ENCODE measurements around the gene ADIPOR1. TPM values are rescaled to one million over a fixed set of nuclear protein-coding genes. Genes with fewer than 3 reads are reported as not detected.
A peak's percentile ranks its signal among the peaks of the same experiment; 100 is the strongest.

Gene ADIPOR1
- total RNA-seq, 4 donors from 2014 or later: 38.7 to 53.8 (median 47.9) TPM

DNA sequence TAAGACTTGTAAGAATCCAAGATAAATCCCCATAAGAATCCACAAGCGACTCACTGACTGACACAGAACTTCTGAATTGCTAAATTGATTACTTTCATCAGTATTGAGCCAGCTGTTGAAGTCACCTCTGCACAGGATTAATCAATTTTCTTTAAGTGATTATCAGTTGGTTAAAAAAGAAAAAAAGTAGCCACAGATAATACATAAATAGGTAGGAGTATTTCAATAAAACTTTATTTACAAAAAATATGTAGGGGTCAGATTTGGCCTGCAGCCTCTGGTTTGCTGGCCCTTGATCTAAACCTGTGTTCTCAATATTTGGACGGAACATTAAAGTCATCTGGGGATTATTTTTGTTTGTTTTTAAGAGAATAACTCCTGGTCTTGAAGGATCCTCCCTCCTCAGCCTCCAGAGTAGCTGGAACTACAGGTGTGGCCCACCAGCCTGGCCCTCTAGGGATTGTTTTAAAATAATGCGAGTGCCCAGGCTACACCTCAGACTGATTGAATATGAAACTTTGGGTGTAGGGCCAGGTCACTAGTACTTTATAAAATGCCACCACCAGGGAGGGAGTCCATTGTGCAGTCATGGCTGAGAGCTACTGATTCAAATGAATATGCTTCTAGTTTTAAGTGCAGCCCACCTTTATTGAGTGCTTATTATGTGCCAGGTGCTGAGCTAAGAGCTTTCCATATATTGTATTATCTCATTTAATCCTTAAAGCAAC lies 42.3 kb upstream of the ADIPOR1 start:
- Histone ChIP-seq H3K4me1 (no peaks in the 10 kb centered on the region), H3K4me3 (no peak overlapping the region), H3K27ac (no peak overlapping the region), H3K27me3 (no peaks in the 10 kb centered on the region), H3K36me3 (no peaks in the 10 kb centered on the region), H3K9me3 (no peaks in the 10 kb centered on the region)
- intact Hi-C loops (cut with DNase I; ENCODE audit: low total_unique reads): no loop called here
- DNase-seq: no peak
- TF ChIP-seq POLR2A (IDR thresholded peaks at IDR 0.05): no peak
- TF ChIP-seq CTCF (IDR thresholded peaks at IDR 0.05): no peak

DNA sequence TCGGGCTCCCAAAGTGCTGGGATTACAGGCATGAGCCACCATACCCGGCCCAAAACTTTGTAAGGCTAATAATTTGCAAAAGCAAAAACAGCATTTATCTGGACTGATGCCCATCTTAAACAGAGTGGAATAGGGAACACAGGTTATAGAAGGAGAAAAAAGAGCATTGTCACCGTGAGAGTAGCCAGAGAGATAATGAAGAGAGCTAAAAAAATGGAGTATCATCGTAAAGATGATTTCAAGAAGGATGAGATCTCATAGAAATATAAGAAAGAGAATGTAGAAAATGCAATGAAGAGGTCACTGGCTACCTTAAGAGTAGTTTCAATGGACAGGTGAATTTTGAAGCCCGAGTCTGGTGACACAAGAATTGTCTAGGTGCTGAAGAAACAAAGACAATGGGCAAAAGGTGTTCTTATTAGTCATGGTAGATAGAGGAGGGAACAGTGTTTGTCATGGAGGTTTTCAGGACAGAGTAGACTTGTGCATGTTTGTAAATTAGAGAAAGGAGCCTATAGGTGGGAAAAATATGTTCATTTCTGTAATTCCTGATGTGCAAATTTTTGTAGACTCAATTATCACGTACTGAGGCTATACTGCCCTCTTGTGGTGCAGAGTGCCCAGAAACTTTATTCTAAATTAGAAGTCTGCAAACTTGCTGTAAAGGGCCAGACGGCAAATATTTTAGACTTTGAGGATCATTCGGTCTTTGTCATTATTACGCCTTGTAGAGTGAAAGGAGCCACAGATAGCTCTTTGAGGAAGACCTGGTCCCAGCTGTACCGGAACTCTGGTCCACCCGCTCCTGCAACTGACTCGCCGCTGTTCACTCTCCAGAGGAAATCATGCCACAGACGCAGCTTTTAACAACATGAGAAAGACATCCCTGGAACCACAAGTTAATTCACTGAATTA lies 41.0 kb upstream of the ADIPOR1 start:
- H3K27me3 ChIP-seq: no peaks in the 10 kb centered on the region
- TF ChIP-seq CTCF (IDR thresholded peaks at IDR 0.05) (peak; percentile 58 to 74 (median 68)), POLR2A (IDR thresholded peaks at IDR 0.05) (no peak)
- H3K4me3 ChIP-seq: no peak overlapping the region
- intact Hi-C loops (cut with DNase I; ENCODE audit: low total_unique reads): no loop called here
- no peaks in the 10 kb centered on the region for H3K36me3 ChIP-seq
- H3K27ac ChIP-seq: no peak overlapping the region
- H3K9me3 ChIP-seq: no peaks in the 10 kb centered on the region
- H3K4me1 ChIP-seq: no peaks in the 10 kb centered on the region
- peak; percentile 24 to 46 for DNase-seq

DNA sequence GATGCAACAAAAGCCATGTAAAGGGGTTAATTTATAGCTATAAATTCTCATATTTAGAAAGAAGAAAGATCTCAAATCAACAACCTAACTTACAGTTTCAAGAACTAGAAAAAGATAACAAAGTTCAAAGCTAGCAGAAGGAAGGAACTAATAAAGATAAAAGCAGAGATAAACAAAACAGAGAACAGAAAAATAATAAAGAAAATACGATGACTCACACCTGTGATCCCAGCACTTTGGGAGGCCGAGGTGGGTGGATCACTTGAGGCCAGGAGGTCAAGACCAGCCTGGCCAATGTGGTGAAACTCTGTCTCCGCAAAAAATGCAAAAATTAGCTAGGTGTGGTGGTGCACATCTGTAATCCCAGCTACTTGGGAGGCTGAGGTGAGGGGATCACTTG lies 36.6 kb upstream of the ADIPOR1 start:
- intact Hi-C loops (cut with DNase I; ENCODE audit: low total_unique reads): no loop called here
- Histone ChIP-seq H3K4me1 (no peaks in the 10 kb centered on the region), H3K4me3 (no peak overlapping the region), H3K27me3 (no peaks in the 10 kb centered on the region), H3K9me3 (no peaks in the 10 kb centered on the region), H3K27ac (no peak overlapping the region), H3K36me3 (no peaks in the 10 kb centered on the region)
- TF ChIP-seq POLR2A (IDR thresholded peaks at IDR 0.05) (no peak), CTCF (IDR thresholded peaks at IDR 0.05) (no peak)
- DNase-seq: no peak

DNA sequence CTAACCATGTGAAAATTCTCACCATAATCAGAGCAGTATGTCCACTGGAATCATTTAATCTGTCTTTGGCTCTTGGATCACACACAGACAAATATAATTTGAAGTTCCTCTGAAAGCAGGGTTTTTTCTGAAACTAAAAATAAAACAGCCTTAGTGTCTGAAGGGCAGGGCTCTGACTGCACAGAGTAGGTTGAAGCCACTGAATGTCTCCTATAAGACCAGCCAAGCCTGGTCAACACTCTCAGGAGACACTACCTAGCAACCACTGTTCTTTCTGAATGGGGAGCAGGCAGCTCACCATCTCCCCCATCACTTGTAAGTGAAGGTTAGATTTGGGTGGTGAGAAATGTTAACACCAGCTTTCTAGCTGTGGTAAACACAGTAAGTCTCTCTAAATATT lies 33.0 kb upstream of the ADIPOR1 start:
- intact Hi-C loops (cut with DNase I; ENCODE audit: low total_unique reads): no loop called here
- TF ChIP-seq CTCF (IDR thresholded peaks at IDR 0.05) (no peak), POLR2A (IDR thresholded peaks at IDR 0.05) (no peak)

GRCh38 chr1:202989879-202990278 lies 31.8 kb upstream of the ADIPOR1 start:
- no peak overlapping the region for H3K4me3 ChIP-seq
- H3K27me3 ChIP-seq: no peaks in the 10 kb centered on the region
- no peak for DNase-seq
- no peaks in the 10 kb centered on the region for H3K36me3 ChIP-seq
- intact Hi-C loops (cut with DNase I; ENCODE audit: low total_unique reads): no loop called here
- H3K4me1 ChIP-seq: no peaks in the 10 kb centered on the region
- H3K9me3 ChIP-seq: no peaks in the 10 kb centered on the region
- no peak overlapping the region for H3K27ac ChIP-seq
- TF ChIP-seq POLR2A (IDR thresholded peaks at IDR 0.05): no peak
- TF ChIP-seq CTCF (IDR thresholded peaks at IDR 0.05): no peak

More for the DNA sequence above, 33.0 kb upstream of the ADIPOR1 start:
- H3K4me3 ChIP-seq: no peak overlapping the region
- no peak for DNase-seq
- no peaks in the 10 kb centered on the region for H3K9me3 ChIP-seq
- no peaks in the 10 kb centered on the region for H3K36me3 ChIP-seq
- no peak overlapping the region for H3K27ac ChIP-seq
- H3K4me1 ChIP-seq: no peaks in the 10 kb centered on the region
- H3K27me3 ChIP-seq: no peaks in the 10 kb centered on the region

Data from uterus (tissue), 4 donors.